Fibroblast of lung (primary cell): ENCODE measurements around the gene NBPF3. TPM values are rescaled to one million over a fixed set of nuclear protein-coding genes. Genes with fewer than 3 reads are reported as not detected.

Experiments used
- DNase-seq, 2 donors: peaks; one replicate each; pipeline versions ENCODE4 v3.0.0 to v3.0.0-alpha.2; 2010; ENCODE audit warnings: low read depth in 2 of 2
- H2AFZ ChIP-seq: 2 replicates; pipeline ENCODE4 v1.5.1; 2012; ENCODE audit warnings: low read length, control low read depth, inconsistent platforms
- H3K27ac ChIP-seq: 2 replicates; pipeline ENCODE4 v1.5.1; 2011; ENCODE audit warnings: low read length, control low read depth; ENCODE audit not compliant: insufficient read depth
- H3K27me3 ChIP-seq: 2 replicates; pipeline ENCODE4 v1.5.1; 2011; ENCODE audit warnings: mild to moderate bottlenecking, low read length; ENCODE audit not compliant: control insufficient read depth, insufficient read depth
- H3K36me3 ChIP-seq: 2 replicates; pipeline ENCODE4 v1.5.1; 2011; ENCODE audit warnings: low read length; ENCODE audit not compliant: control insufficient read depth, insufficient read depth
- H3K4me1 ChIP-seq: 2 replicates; pipeline ENCODE4 v1.5.1; 2011; ENCODE audit warnings: low read length; ENCODE audit not compliant: control insufficient read depth, insufficient read depth; ENCODE audit errors: extremely low read depth
- H3K4me2 ChIP-seq: 2 replicates; pipeline ENCODE4 v1.5.1; 2011; ENCODE audit warnings: low read length, control low read depth; ENCODE audit not compliant: insufficient read depth; ENCODE audit errors: extremely low read depth
- H3K4me3 ChIP-seq, 4 experiments: fragments of 200-600 bp in 1 of 4; sonication (generic) in 1 of 4; replicated peaks in 1 of 4; 2 replicates each; pipeline ENCODE4 v1.5.1; 2011 to 2016; ENCODE audit warnings: low read length in 4 of 4, low read depth in 3 of 4, mild to moderate bottlenecking in 3 of 4, control low read depth in 2 of 4, inconsistent platforms in 1 of 4, mixed read lengths in 1 of 4; ENCODE audit not compliant: insufficient read depth in 1 of 4; ENCODE audit errors: control extremely low read depth in 1 of 4
- H3K79me2 ChIP-seq: 2 replicates; pipeline ENCODE4 v1.5.1; 2012; ENCODE audit warnings: mild to moderate bottlenecking, low read length, inconsistent platforms; ENCODE audit not compliant: control insufficient read depth, insufficient read depth
- H3K9ac ChIP-seq: 2 replicates; pipeline ENCODE4 v1.5.1; 2011; ENCODE audit warnings: mild to moderate bottlenecking, low read length, control low read depth; ENCODE audit not compliant: insufficient read depth
- H3K9me3 ChIP-seq: 2 replicates; pipeline ENCODE4 v1.5.1; 2012; ENCODE audit warnings: low read depth, low read length; ENCODE audit not compliant: control insufficient read depth, insufficient read depth
- H4K20me1 ChIP-seq: 2 replicates; pipeline ENCODE4 v1.5.1; 2011; ENCODE audit warnings: low read length; ENCODE audit not compliant: control insufficient read depth, insufficient read depth; ENCODE audit errors: extremely low read depth
- EZH2 ChIP-seq: IDR thresholded peaks from 2 replicates; pipeline ENCODE4 v1.5.1; 2012; ENCODE audit warnings: low read length, control low read depth, mild to moderate bottlenecking; ENCODE audit errors: missing control alignments
- polyA plus RNA-seq, 2 donors: library from polyadenylated mRNA; depleted of rRNA in 1 of 2; stranded (reverse) in 1 of 2; unstranded in 1 of 2; fragments of >200 nt; gene quantifications; 2 replicates each; pipeline ENCODE4 v1.2.1, GENCODE V29; 2011 to 2012; ENCODE audit warnings: missing spikeins in 1 of 2
- total RNA-seq: library from RNA; depleted of rRNA; stranded (reverse); fragments of >200 nt; gene quantifications from 2 replicates; pipeline ENCODE4 v1.2.1, GENCODE V29; 2014
- TF ChIP-seq, protein P1 (sequence below), 2 donors: IDR thresholded peaks in 1 of 2; conservative IDR thresholded peaks in 1 of 2; 1 replicate in 1 of 2; 2 replicates in 1 of 2; pipeline ENCODE4 v1.5.1; 2011 to 2012; ENCODE audit warnings: low read length in 2 of 2, control low read depth in 1 of 2, inconsistent platforms in 1 of 2, low read depth in 1 of 2, mild to moderate bottlenecking in 1 of 2

NBPF3 gene
- total and polyA plus RNA-seq, 2 donors (not counting 1 experiment from before 2014, with no cell fraction given) = 20.4 to 35.0 TPM

DNA sequence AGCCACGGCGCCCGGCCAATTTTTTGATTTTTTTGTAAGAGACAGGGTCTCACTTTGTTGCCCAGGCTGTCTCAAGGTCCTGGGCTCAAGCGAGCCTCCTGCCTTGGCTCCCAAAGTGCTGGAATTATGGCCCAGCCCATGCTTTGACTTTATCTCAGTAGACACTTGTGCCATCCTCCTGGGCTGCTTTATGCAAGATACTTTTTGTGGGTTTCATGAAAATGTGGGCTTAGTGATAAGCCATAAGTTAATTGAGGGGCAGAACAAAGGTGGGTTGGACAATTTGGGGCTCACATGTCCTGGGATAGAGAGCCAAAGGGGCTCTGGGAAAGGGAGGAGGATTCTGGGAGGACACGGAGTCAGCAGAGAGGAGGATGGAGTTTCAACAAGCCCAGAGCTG lies 91.3 kb downstream of the NBPF3 start:
- no peaks in the 10 kb centered on the region for H3K36me3 ChIP-seq
- TF ChIP-seq, protein P1, sequence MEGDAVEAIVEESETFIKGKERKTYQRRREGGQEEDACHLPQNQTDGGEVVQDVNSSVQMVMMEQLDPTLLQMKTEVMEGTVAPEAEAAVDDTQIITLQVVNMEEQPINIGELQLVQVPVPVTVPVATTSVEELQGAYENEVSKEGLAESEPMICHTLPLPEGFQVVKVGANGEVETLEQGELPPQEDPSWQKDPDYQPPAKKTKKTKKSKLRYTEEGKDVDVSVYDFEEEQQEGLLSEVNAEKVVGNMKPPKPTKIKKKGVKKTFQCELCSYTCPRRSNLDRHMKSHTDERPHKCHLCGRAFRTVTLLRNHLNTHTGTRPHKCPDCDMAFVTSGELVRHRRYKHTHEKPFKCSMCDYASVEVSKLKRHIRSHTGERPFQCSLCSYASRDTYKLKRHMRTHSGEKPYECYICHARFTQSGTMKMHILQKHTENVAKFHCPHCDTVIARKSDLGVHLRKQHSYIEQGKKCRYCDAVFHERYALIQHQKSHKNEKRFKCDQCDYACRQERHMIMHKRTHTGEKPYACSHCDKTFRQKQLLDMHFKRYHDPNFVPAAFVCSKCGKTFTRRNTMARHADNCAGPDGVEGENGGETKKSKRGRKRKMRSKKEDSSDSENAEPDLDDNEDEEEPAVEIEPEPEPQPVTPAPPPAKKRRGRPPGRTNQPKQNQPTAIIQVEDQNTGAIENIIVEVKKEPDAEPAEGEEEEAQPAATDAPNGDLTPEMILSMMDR (conservative IDR thresholded peaks at IDR 0.05 in 1 of 2, IDR thresholded peaks at IDR 0.05 in 1 of 2; ENCODE audit: low read depth in 1 of 2, low read length in 2 of 2) = no peak
- no peak for TF ChIP-seq EZH2
- no peaks in the 10 kb centered on the region for H4K20me1 ChIP-seq
- H3K4me2 ChIP-seq = no peak overlapping the region
- no peak overlapping the region for H3K9ac ChIP-seq
- no peak for DNase-seq
- H3K27ac ChIP-seq = no peak overlapping the region
- H3K79me2 ChIP-seq = no peaks in the 10 kb centered on the region
- H3K4me1 ChIP-seq = no peaks in the 10 kb centered on the region
- no peak overlapping the region for H2AFZ ChIP-seq
- H3K4me3 ChIP-seq = no peak overlapping the region
- no peaks in the 10 kb centered on the region for H3K9me3 ChIP-seq
- peaks cover 16% of the 10 kb centered on the region for H3K27me3 ChIP-seq

DNA sequence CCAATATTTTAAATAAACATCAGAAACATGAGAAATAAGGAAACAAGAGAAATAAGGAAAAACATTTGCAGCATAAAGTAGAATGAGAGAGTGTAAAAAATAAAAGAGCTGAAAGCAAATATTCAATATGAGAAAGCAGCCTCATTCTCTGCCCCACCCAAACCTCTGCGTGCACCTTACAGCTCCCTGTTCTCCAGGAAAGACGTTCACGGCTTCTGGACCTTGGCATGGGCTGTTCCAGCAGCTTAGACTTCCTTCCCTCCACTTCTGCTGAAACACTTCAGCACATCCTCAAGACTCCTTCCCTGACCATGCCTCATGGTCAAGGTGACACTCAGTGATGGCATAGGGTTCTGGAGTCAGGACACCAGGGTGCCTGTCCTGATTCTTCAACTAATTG lies 92.6 kb downstream of the NBPF3 start:
- H3K4me1 ChIP-seq = peaks cover under 1% of the 10 kb centered on the region
- H4K20me1 ChIP-seq = no peaks in the 10 kb centered on the region
- no peak overlapping the region for H3K4me3 ChIP-seq
- DNase-seq = no peak
- no peak overlapping the region for H3K27ac ChIP-seq
- no peak overlapping the region for H2AFZ ChIP-seq
- TF ChIP-seq, protein P1 (conservative IDR thresholded peaks at IDR 0.05 in 1 of 2, IDR thresholded peaks at IDR 0.05 in 1 of 2; ENCODE audit: low read depth in 1 of 2, low read length in 2 of 2) = no peak
- no peak for TF ChIP-seq EZH2
- H3K4me2 ChIP-seq = no peak overlapping the region
- no peak overlapping the region for H3K9ac ChIP-seq
- H3K9me3 ChIP-seq = no peaks in the 10 kb centered on the region
- peaks cover 19% of the 10 kb centered on the region for H3K27me3 ChIP-seq
- H3K36me3 ChIP-seq = no peaks in the 10 kb centered on the region
- H3K79me2 ChIP-seq = no peaks in the 10 kb centered on the region

DNA sequence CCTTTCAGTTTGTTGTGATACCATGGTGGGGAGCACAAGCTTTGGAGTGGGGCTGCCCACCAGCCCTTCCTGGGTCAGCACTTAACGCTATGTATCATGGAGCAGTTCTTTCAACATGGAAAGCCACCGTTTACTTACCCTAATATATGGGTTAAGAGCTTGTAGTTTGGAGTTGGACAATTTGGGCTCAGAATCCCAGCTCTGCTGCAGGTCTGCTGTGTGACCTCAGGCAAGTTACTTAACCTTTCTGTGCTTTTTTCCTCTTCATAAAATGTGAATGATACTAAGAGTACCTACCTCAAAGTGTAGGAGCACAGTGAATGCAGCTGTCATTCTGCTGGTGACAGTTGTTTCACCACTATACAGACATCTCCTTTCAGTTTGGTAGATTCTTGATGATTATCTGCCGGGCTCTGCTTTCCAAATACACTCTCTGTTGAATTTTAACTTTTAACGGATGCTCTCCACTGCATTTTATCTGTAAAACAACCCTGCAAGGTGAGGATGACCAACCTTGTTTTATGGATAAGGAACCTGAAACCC lies 93.1 kb downstream of the NBPF3 start:
- DNase-seq = no peak
- H3K79me2 ChIP-seq = no peaks in the 10 kb centered on the region
- H3K4me1 ChIP-seq = peaks cover 7% of the 10 kb centered on the region
- H3K4me3 ChIP-seq = no peak overlapping the region
- H3K36me3 ChIP-seq = no peaks in the 10 kb centered on the region
- no peaks in the 10 kb centered on the region for H4K20me1 ChIP-seq
- H2AFZ ChIP-seq = no peak overlapping the region
- H3K4me2 ChIP-seq = no peak overlapping the region
- peaks cover 19% of the 10 kb centered on the region for H3K27me3 ChIP-seq
- H3K27ac ChIP-seq = no peak overlapping the region
- H3K9ac ChIP-seq = no peak overlapping the region
- no peaks in the 10 kb centered on the region for H3K9me3 ChIP-seq
- TF ChIP-seq EZH2 = no peak
- TF ChIP-seq, protein P1 (conservative IDR thresholded peaks at IDR 0.05 in 1 of 2, IDR thresholded peaks at IDR 0.05 in 1 of 2; ENCODE audit: low read depth in 1 of 2, low read length in 2 of 2) = no peak
